ENCODE measurements around the gene ARID3A. TPM values are rescaled to one million over a fixed set of nuclear protein-coding genes. Genes with fewer than 3 reads are reported as not detected.

Gene ARID3A
- total and polyA plus RNA-seq, 2 of the 13 experiments (the other 11 are each of a cell fraction or from before 2014, with no cell fraction given), result 71.3 to 77.9 TPM

GRCh38 chr19:982567-983170, 56.8 kb downstream of the ARID3A start (continued):
- TF ChIP-seq ZNF572 (CRISPR knock-in tag; IDR thresholded peaks at IDR 0.05), result no peak
- no peak for TF ChIP-seq PLRG1 (conservative IDR thresholded peaks at IDR 0.05)
- TF ChIP-seq TFAP4 (IDR thresholded peaks at IDR 0.05; ENCODE audit: borderline replicate concordance, low read depth), result no peak
- no peak for TF ChIP-seq TFE3 (CRISPR knock-in tag; IDR thresholded peaks at IDR 0.05)
- peak; percentile 80 for TF ChIP-seq ZNF574 (CRISPR knock-in tag; IDR thresholded peaks at IDR 0.05)
- 0 out of 2 replicates have a peak, but pooled peaks have one; percentile 60 for TF ChIP-seq ZNF749 (CRISPR knock-in tag; IDR thresholded peaks at IDR 0.05; ENCODE audit: borderline replicate concordance)
- TF ChIP-seq RAD21 (CRISPR knock-in tag; IDR thresholded peaks at IDR 0.05), result peak; percentile 99
- no peak; the same call in 1 of the 2 replicates for TF ChIP-seq ZBTB34 (CRISPR knock-in tag; IDR thresholded peaks at IDR 0.05)
- TF ChIP-seq MXD4 (CRISPR knock-in tag; IDR thresholded peaks at IDR 0.05), result no peak
- no peak for TF ChIP-seq KLF16 (CRISPR knock-in tag; IDR thresholded peaks at IDR 0.05)
- TF ChIP-seq CENPT (CRISPR knock-in tag; IDR thresholded peaks at IDR 0.05; ENCODE audit: low read depth), result peak; percentile 72; the same call in 1 of the 2 replicates
- no peak for TF ChIP-seq GMEB2 (CRISPR knock-in tag; IDR thresholded peaks at IDR 0.05; ENCODE audit: low read depth)
- TF ChIP-seq NR2C2 (CRISPR knock-in tag; IDR thresholded peaks at IDR 0.05; ENCODE audit: borderline replicate concordance), result peak; percentile 55; the same call in 1 of the 2 replicates
- TF ChIP-seq NFE2L2 (IDR thresholded peaks at IDR 0.05; ENCODE audit: low read length), result no peak
- no peak for TF ChIP-seq ZZZ3 (CRISPR knock-in tag; IDR thresholded peaks at IDR 0.05; ENCODE audit: borderline replicate concordance)
- no peak for TF ChIP-seq ERF (CRISPR knock-in tag; IDR thresholded peaks at IDR 0.05)
- TF ChIP-seq HMG20A (CRISPR knock-in tag; IDR thresholded peaks at IDR 0.05; ENCODE audit: borderline replicate concordance), result no peak
- TF ChIP-seq ZBTB33 (CRISPR knock-in tag; IDR thresholded peaks at IDR 0.05), result peak; percentile 25; the same call in 1 of the 2 replicates
- no peak; the same call in 1 of the 2 replicates for TF ChIP-seq ZNF788 (CRISPR knock-in tag; IDR thresholded peaks at IDR 0.05; ENCODE audit: borderline replicate concordance)
- TF ChIP-seq CHD2 (IDR thresholded peaks at IDR 0.05; ENCODE audit: low read depth, low read length), result no peak

Data from HepG2 (cell line).